Left renal cortex interstitium (tissue), 4 donors: ENCODE measurements around the gene CACNA1C. TPM values are rescaled to one million over a fixed set of nuclear protein-coding genes. Genes with fewer than 3 reads are reported as not detected.

Source experiments
- DNase-seq, 4 donors: peaks; one replicate each; pipeline ENCODE4 v3.0.0-alpha.2; 2013; ENCODE audit warnings: low read depth in 4 of 4, low spot score in 2 of 4, missing footprints in 1 of 4
- polyA plus RNA-seq, 4 donors: library from polyadenylated mRNA; unstranded; fragments of 120-200 nt; gene quantifications; one replicate each; pipeline ENCODE4 v1.2.1, GENCODE V29; 2013; ENCODE audit not compliant: insufficient read length in 4 of 4

Gene CACNA1C
- polyA plus RNA-seq, 4 donors, result 6.4 to 13.1 (median 8.9) TPM

GRCh38 chr12:2224961-2225360 lies 172.2 kb downstream of the CACNA1C start:
- no peak for DNase-seq

GRCh38 chr12:2225696-2226095 lies 172.9 kb downstream of the CACNA1C start:
- DNase-seq, result no peak

GRCh38 chr12:2226641-2227040 lies 173.9 kb downstream of the CACNA1C start:
- DNase-seq, result no peak

- no peak for DNase-seq
These were observed 174.6 kb downstream of the CACNA1C start for GRCh38 chr12:2227360-2227759.

- DNase-seq, result no peak
These were observed 175.7 kb downstream of the CACNA1C start for GRCh38 chr12:2228535-2228934.

- no peak for DNase-seq
These were observed 177.1 kb downstream of the CACNA1C start for GRCh38 chr12:2229661-2230539.

- no peak for DNase-seq
These were observed 178.3 kb downstream of the CACNA1C start for GRCh38 chr12:2231011-2231595.

- no peak for DNase-seq
These were observed 179.2 kb downstream of the CACNA1C start for GRCh38 chr12:2231956-2232355.

GRCh38 chr12:2233034-2233433 lies 180.2 kb downstream of the CACNA1C start:
- DNase-seq, result no peak

- DNase-seq, result no peak
These were observed 181.3 kb downstream of the CACNA1C start for GRCh38 chr12:2234091-2234490.

GRCh38 chr12:2234646-2235350 lies 182.0 kb downstream of the CACNA1C start:
- DNase-seq, result no peak

- DNase-seq, result no peak
These were observed 183.9 kb downstream of the CACNA1C start for GRCh38 chr12:2236506-2237294.

- no peak for DNase-seq
These were observed 185.3 kb downstream of the CACNA1C start for GRCh38 chr12:2238111-2238510.

GRCh38 chr12:2239381-2239871 lies 186.6 kb downstream of the CACNA1C start:
- DNase-seq, result no peak

GRCh38 chr12:2240390-2240789 lies 187.6 kb downstream of the CACNA1C start:
- DNase-seq, result no peak

- DNase-seq, result no peak
These were observed 188.2 kb downstream of the CACNA1C start for GRCh38 chr12:2240984-2241383.

GRCh38 chr12:2242216-2242615 lies 189.4 kb downstream of the CACNA1C start:
- no peak for DNase-seq

- no peak for DNase-seq
These were observed 190.0 kb downstream of the CACNA1C start for GRCh38 chr12:2242816-2243215.

- no peak for DNase-seq
These were observed 190.5 kb downstream of the CACNA1C start for GRCh38 chr12:2243275-2243674.

GRCh38 chr12:2244013-2244861 lies 191.4 kb downstream of the CACNA1C start:
- no peak for DNase-seq
